HG03039 (cell line): Measurements from ENCODE around the gene DPP3.
"Not testable (repeated sequence)": the region's sequence is repeated elsewhere in the genome, so short reads cannot be mapped to it uniquely, and the experiment has no call there.

ENCODE experiments used
- ATAC-seq: cut with Tn5 transposase; IDR thresholded peaks from one replicate; pipeline ENCODE4 v1.9.1; 2021; ENCODE audit warnings: mild to moderate bottlenecking, moderate library complexity; ENCODE audit not compliant: unreplicated experiment

The DPP3 gene, protein sequence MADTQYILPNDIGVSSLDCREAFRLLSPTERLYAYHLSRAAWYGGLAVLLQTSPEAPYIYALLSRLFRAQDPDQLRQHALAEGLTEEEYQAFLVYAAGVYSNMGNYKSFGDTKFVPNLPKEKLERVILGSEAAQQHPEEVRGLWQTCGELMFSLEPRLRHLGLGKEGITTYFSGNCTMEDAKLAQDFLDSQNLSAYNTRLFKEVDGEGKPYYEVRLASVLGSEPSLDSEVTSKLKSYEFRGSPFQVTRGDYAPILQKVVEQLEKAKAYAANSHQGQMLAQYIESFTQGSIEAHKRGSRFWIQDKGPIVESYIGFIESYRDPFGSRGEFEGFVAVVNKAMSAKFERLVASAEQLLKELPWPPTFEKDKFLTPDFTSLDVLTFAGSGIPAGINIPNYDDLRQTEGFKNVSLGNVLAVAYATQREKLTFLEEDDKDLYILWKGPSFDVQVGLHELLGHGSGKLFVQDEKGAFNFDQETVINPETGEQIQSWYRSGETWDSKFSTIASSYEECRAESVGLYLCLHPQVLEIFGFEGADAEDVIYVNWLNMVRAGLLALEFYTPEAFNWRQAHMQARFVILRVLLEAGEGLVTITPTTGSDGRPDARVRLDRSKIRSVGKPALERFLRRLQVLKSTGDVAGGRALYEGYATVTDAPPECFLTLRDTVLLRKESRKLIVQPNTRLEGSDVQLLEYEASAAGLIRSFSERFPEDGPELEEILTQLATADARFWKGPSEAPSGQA

GRCh38 chr11:66480117-66480938, at the start of gene DPP3:
DPP3 (plus strand) TSS chr11:66480434; CDS start chr11:66482201, 1,767 bp downstream.
- ATAC-seq: peak; percentile 85

DNA sequence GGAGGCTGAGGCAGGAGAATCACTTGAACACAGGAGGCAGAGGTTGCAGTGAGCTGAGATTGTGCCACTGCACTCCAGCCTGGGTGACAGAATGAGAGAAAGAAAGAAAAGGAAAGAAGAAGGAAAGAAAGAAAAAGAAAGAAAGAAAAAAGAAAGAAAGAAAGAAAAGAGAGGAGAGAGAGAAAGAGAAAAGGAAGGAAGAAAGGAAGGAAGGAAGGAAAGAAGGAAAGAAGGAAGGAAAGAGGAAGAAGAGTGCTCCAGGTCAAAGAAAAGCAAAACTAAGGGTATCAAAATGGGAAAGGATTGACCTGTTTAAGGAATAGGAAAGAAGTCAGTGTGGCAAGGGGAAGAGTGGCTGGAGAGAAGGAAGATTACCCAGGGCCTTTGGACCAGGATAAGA, 48.9 kb upstream of the DPP3 start:
- ATAC-seq: not testable (repeated sequence)

DNA sequence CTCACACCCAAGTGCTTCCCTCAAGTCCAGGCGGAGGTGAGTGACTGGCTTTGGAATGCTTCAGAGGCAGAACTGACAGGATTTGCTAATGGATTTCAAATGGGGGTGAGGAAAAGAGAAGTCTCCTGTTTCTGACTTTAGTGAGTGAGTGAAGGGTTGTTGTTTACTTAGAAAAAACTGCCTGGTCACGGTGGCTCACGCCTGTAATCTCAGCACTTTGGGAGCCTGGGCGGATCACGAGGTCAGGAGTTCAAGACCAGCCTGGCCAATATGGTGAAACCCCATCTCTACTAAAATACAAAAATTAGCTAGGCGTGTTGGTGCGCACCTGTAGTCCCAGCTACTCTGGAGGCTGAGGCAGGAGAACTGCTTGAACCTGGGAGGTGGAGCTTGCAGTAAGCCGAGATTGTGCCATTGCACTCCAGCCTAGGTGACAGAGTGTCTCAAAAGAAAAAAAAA, 48.3 kb upstream of the DPP3 start:
- not testable (repeated sequence) for ATAC-seq

- ATAC-seq: no peak
Observed at GRCh38 chr11:66432597-66432996, 47.6 kb upstream of the DPP3 start.

DNA sequence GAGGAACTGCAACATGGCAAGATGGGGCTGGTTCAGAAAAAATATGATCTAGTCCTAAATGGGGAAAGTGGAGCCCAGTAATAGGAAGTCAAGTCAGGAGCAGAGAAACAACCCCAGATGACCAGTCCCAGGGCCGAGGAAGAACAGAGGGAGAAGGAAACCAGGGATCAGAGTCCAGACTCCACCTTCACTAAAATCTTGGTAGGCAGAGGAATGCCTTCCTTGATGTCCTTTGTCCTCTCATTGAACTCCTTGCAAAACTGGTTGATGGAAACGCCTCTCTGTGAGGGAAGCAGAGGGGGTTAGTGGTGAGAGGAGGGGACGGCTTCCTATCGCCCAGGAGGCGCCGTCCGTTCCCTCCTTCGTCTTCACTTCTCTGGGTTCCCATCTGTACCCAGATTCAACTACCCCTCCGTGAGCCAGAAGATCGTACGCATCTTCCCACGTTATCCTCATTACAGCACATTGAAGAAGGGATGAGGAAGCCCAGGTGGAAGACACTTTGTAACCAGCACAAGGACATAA, 42.2 kb upstream of the DPP3 start:
- ATAC-seq: no peak

DNA sequence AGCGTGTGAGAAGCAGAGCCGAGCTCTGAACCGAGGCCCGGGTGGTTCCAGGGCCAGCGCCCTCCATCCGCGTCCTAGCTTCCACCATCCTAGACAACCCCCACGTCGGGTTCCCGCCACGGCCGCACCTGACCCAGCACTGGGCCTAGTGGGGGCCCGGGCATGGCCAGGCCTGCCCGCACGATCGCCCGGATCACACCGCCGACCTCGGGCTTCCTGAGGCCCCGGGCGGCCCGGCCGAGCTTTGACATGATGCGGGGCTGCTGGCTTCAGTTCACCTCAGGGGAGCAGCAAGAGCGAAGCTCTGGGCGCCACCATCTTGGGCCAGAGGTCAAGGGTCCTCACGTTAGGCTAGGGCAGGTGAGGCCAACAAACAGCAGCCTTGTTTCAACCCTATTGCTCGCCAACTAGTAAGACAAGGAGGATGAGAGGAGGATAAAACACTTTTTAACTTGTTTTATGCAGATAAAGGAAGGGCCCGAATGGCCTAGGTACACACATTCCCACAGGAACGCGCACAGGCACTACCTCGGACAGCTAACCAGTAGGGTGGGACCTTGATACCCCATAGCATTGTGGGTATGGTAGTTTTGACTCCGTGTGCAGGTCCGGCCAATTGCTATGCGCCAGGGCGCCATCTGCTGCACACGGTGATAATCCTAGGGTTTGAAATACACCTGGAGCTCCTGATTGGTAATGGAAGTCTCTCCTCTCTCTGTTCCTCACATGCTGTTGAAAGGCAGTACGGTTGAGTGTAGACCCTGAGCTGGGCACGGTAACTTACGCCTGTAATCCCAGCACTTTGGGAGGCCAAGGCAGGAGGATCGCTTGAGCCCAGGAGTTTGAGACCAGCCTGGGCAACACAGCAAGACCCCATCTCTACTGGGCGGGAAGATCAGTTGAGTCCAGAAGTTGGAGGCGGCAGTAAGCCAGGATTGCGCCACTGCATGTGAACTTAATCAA, 41.4 kb upstream of the DPP3 start, which contains the start of gene MRPL11:
MRPL11 (minus strand) TSS at position 345 of the 963 bp plus-strand sequence; CDS start at position 251, 94 bp downstream.
- ATAC-seq: peak; percentile 75

- ATAC-seq: not testable (repeated sequence)
Observed at GRCh38 chr11:66440101-66440939, 39.9 kb upstream of the DPP3 start.

- ATAC-seq: not testable (repeated sequence)
Observed at GRCh38 chr11:66440940-66441282, 39.3 kb upstream of the DPP3 start.

GRCh38 chr11:66443602-66444001, 36.6 kb upstream of the DPP3 start:
- no peak for ATAC-seq

DNA sequence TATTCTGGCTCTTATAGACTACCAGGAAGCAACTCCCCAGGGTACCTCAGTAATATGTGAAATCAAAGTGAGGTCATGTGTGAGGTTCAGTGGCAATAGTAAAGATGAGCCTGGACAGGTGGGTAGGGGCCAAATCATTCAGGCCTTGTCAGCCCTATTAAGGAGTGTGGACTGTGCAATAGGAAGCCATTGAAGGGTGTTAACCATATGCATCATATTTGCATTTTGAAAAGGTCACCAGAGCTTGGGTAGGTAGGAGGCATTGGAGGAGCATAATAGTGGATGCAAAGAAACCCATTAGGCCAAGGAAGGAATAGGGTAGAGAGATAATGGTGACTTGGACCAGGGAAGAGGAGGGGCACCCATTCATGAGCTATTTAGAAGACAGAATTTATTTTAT, 33.2 kb upstream of the DPP3 start:
- ATAC-seq: no peak

- ATAC-seq: no peak
Observed at GRCh38 chr11:66448523-66448922, 31.7 kb upstream of the DPP3 start.

- ATAC-seq: no peak
Observed at GRCh38 chr11:66450560-66450959, 29.7 kb upstream of the DPP3 start.

- no peak for ATAC-seq
Observed at GRCh38 chr11:66451663-66452062, 28.6 kb upstream of the DPP3 start.

DNA sequence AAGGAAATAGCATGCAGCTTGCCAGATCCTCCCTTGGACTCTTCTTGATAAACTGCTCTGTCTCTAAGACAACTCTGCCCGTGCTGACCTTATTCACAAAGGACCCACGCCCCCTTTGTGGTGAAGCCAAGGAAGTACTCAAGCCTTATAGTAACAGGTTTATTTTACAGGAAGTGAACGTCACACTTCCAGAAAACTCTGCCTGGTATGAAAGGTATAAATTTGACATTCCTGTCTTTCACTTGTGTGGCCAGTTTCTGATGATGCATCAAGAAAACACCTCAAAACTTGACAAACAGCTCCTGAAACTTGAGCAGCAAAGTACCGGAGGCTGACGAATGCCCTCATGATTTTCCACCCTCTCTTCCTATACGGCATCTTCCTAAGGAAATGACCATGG, 26.0 kb upstream of the DPP3 start:
- ATAC-seq: no peak

DNA sequence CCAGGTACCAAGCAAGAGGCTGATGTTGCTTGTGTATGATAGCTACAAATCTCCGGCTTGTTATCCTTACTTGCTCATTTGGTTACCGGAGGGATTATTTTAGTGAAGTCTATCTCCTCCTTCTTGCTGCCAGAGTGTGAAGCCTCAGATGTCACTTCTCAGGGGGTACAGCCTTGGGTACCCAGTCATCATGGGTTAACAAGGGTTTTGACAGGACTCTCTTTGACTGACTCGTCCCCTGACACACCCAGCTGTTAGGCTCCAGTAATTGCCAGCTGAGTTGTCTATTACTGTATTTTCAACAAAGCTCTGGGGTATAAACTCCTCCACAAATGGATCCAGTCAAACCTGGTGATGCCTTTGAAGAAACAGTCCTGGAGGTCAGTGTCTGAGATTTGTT, 25.4 kb upstream of the DPP3 start:
- no peak for ATAC-seq

DNA sequence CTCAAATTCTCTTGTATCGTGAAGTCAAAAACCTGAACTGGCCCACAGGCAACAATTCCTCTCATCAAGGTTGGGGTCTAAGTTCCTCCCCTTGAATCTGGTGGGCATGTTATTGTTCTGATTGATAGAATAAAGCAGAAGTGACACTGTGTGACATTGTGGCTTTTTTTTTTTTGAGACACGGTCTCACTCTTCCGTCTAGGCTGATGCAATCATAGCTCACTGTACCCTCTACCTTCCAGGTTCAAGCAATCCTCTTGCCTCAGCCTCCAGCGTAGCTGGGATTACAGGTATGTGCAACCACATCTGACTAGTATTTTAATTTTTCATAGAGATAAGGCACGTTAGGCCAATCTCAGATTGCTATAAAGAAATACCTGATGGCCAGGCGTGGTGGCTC, 22.4 kb upstream of the DPP3 start:
- ATAC-seq: no peak

GRCh38 chr11:66459138-66459778, 21.0 kb upstream of the DPP3 start:
- ATAC-seq: no peak

GRCh38 chr11:66462010-66462409, 18.2 kb upstream of the DPP3 start:
- no peak for ATAC-seq
